OCI-LY7 (cell line): ENCODE results near the gene FOXR1. TPM values are rescaled to one million over a fixed set of nuclear protein-coding genes. Genes with fewer than 3 reads are reported as not detected.

ENCODE experiments used
- BruUV-seq: library from RNA; stranded (reverse); fragments of 400-500 nt; replicated peaks from 2 replicates; lab custom pipeline; 2021; lab: Mats Ljungman, UMichigan
- CTCF ChIA-PET: fragments of 300-600 bp; sonication (Branson Sonifier 250); formaldehyde crosslinking; loops from one replicate; lab custom pipeline; 2022; ENCODE audit warnings: antibody characterized with exemption; ENCODE audit not compliant: unreplicated experiment; lab: Charles Lee
- POLR2A ChIA-PET: fragments of 300-600 bp; sonication (Branson Sonifier 250); formaldehyde crosslinking; loops from one replicate; lab custom pipeline; 2022; ENCODE audit warnings: antibody characterized with exemption; lab: Charles Lee
- DNase-seq: peaks from one replicate; pipeline ENCODE4 v3.0.0-alpha.2; 2015; ENCODE audit warnings: low spot score
- H2AFZ ChIP-seq: fragments of 200-600 bp; sonication (generic), shearing (Covaris generic); 2 replicates; pipeline ENCODE4 v1.6.1; 2014; ENCODE audit warnings: mild to moderate bottlenecking, antibody characterized with exemption, low read length, moderate library complexity
- H3K27ac ChIP-seq: fragments of 200-600 bp; sonication (generic); 2 replicates; pipeline ENCODE4 v1.5.1; 2014; ENCODE audit warnings: mixed run types, low read depth, mild to moderate bottlenecking, moderate library complexity, low read length, inconsistent platforms; ENCODE audit not compliant: poor library complexity, severe bottlenecking
- H3K36me3 ChIP-seq: fragments of 200-600 bp; sonication (generic); 2 replicates; pipeline ENCODE4 v1.6.1; 2014; ENCODE audit warnings: mild to moderate bottlenecking, antibody characterized with exemption, low read length, moderate library complexity, mixed read lengths; ENCODE audit not compliant: insufficient read depth
- H3K4me1 ChIP-seq: fragments of 200-600 bp; sonication (generic); 2 replicates; pipeline ENCODE4 v1.5.1; 2014; ENCODE audit warnings: mild to moderate bottlenecking, low read length; ENCODE audit not compliant: insufficient read depth, poor library complexity, severe bottlenecking
- H3K4me2 ChIP-seq: fragments of 200-600 bp; sonication (generic); 2 replicates; pipeline ENCODE4 v1.6.1; 2014; ENCODE audit warnings: mild to moderate bottlenecking, low read length
- H3K4me3 ChIP-seq: fragments of 200-600 bp; sonication (generic); 2 replicates; pipeline ENCODE4 v1.5.1; 2014; ENCODE audit warnings: mild to moderate bottlenecking, low read depth, low read length; ENCODE audit not compliant: poor library complexity, severe bottlenecking
- H3K79me2 ChIP-seq: fragments of 200-600 bp; sonication (generic); 2 replicates; pipeline ENCODE4 v1.6.1; 2016; ENCODE audit warnings: low read depth, mild to moderate bottlenecking, low read length, moderate library complexity, mixed read lengths; ENCODE audit not compliant: insufficient read depth
- H3K9me2 ChIP-seq: fragments of 200-600 bp; sonication (generic); 2 replicates; pipeline ENCODE4 v1.6.1; 2016; ENCODE audit warnings: mild to moderate bottlenecking, low read length, mixed read lengths; ENCODE audit not compliant: insufficient read depth
- H3K9me3 ChIP-seq: fragments of 200-600 bp; sonication (generic); 2 replicates; pipeline ENCODE4 v1.6.1; 2014; ENCODE audit warnings: mild to moderate bottlenecking, mixed run types, low read length, mixed read lengths
- H4K20me1 ChIP-seq: fragments of 200-600 bp; sonication (generic); 2 replicates; pipeline ENCODE4 v1.6.1; 2014; ENCODE audit warnings: mild to moderate bottlenecking, antibody characterized with exemption, low read length, moderate library complexity, mixed read lengths; ENCODE audit not compliant: insufficient read depth
- EZH2phosphoT487 ChIP-seq: fragments of 200-600 bp; sonication (generic); IDR thresholded peaks from 2 replicates; pipeline ENCODE4 v1.6.1; 2018; ENCODE audit warnings: low read depth, borderline replicate concordance, mild to moderate bottlenecking, mixed run types, antibody characterized with exemption, low read length, moderate library complexity, mixed read lengths
- intact Hi-C: fragments of 100-400 bp; cut with micrococcal nuclease; formaldehyde crosslinking; loops from one replicate; pipeline ENCODE4 v1.10.0; 2022; ENCODE audit not compliant: unreplicated experiment
- total RNA-seq, 2 experiments: library from RNA; depleted of rRNA in 1 of 2; stranded (reverse); fragments of >200 nt in 1 of 2; shearing (Covaris generic) in 1 of 2; gene quantifications; 2 replicates each; pipeline ENCODE4 v1.2.3, GENCODE V29; 2014 to 2022
- TF ChIP-seq, protein P1 (sequence below): fragments of 200-600 bp; sonication (generic); conservative IDR thresholded peaks from 2 replicates; pipeline ENCODE4 v1.5.1; 2014; ENCODE audit warnings: mild to moderate bottlenecking, antibody characterized with exemption, low read length, moderate library complexity, mixed read lengths

The FOXR1 gene
- total RNA-seq, 2 experiments from 2014 or later = not detected

DNA sequence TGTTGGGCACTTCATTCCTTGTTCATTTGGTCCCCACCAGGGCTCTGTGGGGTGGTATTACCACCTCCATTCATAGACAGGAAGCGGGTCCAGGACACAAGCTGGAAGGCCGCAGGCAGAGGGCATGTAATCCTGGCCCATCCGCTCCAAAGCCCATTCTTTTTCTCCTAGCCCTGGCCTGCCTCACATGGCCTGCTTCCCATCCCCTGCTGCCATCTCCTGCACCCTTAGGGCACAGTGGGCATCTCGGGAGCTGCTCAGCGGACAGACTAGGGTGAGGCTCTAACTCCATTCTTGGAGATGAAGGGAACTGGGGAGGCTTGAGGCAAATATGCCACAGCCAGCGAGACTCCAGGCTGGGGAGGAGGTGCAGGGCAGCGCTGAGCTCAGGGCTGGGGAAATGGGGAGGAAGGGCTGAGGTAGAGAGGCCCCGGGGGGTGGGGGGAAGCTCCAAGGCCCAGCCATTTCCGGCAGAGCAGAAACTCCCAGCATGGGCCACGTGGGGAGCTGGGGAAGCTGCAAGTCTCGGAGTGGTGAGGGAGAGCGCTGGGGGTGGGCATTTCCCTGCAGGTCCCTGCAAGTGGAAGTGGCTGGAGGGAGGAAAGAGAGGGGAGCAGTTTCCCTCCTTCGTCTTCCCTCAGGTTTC lies 31.5 kb upstream of the FOXR1 start:
- H3K4me3 ChIP-seq = no peak overlapping the region
- peaks cover 28% of the 10 kb centered on the region for H3K4me1 ChIP-seq
- TF ChIP-seq EZH2phosphoT487 = no peak
- TF ChIP-seq, protein P1, sequence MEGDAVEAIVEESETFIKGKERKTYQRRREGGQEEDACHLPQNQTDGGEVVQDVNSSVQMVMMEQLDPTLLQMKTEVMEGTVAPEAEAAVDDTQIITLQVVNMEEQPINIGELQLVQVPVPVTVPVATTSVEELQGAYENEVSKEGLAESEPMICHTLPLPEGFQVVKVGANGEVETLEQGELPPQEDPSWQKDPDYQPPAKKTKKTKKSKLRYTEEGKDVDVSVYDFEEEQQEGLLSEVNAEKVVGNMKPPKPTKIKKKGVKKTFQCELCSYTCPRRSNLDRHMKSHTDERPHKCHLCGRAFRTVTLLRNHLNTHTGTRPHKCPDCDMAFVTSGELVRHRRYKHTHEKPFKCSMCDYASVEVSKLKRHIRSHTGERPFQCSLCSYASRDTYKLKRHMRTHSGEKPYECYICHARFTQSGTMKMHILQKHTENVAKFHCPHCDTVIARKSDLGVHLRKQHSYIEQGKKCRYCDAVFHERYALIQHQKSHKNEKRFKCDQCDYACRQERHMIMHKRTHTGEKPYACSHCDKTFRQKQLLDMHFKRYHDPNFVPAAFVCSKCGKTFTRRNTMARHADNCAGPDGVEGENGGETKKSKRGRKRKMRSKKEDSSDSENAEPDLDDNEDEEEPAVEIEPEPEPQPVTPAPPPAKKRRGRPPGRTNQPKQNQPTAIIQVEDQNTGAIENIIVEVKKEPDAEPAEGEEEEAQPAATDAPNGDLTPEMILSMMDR = no peak
- no peaks in the 10 kb centered on the region for H3K9me3 ChIP-seq
- H3K9me2 ChIP-seq = no peaks in the 10 kb centered on the region
- H3K27ac ChIP-seq = no peak overlapping the region
- BruUV-seq = no TSS peak
- intact Hi-C loops = no loop called here
- ChIA-PET POLR2A (interaction anchor here (0.9 to 1.0 kb wide), 2 partner anchors 10 to 119 kb away, joined by 3 to 4 read pairs; no protein-coding TSS in a partner anchor), CTCF (interaction anchor here (0.6 kb wide), 1 partner anchor 13 kb away, joined by 3 read pairs; no protein-coding TSS in a partner anchor)
- peak overlapping the region; percentile 68; the same call in 1 of the 2 replicates for H2AFZ ChIP-seq
- DNase-seq = peak; percentile 61
- peak overlapping the region; percentile 48 for H3K4me2 ChIP-seq
- H3K79me2 ChIP-seq = no peaks in the 10 kb centered on the region
- no peaks in the 10 kb centered on the region for H4K20me1 ChIP-seq
- H3K36me3 ChIP-seq = no peaks in the 10 kb centered on the region

DNA sequence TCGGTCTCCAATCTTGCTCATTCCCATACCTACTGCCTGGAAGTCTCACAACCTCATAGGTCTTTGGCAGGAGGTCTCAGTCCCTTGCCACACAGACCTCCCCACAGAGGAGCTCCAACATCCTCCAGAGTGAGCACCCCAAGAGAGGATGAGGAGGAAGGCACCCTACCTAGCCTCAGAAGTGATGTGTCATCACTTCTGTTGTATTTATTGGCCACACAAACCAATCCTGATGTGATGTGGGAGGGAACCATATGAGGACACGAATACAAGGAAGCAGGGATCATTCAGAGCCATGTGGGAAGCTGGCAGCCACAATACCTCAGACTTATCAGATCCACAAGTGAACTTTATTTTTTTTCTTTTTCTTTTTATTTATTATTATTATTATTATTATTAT lies 24.5 kb upstream of the FOXR1 start:
- H3K4me2 ChIP-seq = no peak overlapping the region
- POLR2A ChIA-PET = no interaction called here
- intact Hi-C loops = no loop called here
- CTCF ChIA-PET = no interaction called here
- TF ChIP-seq, protein P1 = no peak
- TF ChIP-seq EZH2phosphoT487 = no peak
- no peaks in the 10 kb centered on the region for H3K79me2 ChIP-seq
- no peaks in the 10 kb centered on the region for H3K36me3 ChIP-seq
- no peaks in the 10 kb centered on the region for H3K4me1 ChIP-seq
- H3K9me3 ChIP-seq = no peaks in the 10 kb centered on the region
- H3K27ac ChIP-seq = no peak overlapping the region
- H3K4me3 ChIP-seq = no peak overlapping the region
- no peaks in the 10 kb centered on the region for H3K9me2 ChIP-seq
- no peak for DNase-seq
- no peaks in the 10 kb centered on the region for H4K20me1 ChIP-seq
- no TSS peak for BruUV-seq
- no peak overlapping the region for H2AFZ ChIP-seq

DNA sequence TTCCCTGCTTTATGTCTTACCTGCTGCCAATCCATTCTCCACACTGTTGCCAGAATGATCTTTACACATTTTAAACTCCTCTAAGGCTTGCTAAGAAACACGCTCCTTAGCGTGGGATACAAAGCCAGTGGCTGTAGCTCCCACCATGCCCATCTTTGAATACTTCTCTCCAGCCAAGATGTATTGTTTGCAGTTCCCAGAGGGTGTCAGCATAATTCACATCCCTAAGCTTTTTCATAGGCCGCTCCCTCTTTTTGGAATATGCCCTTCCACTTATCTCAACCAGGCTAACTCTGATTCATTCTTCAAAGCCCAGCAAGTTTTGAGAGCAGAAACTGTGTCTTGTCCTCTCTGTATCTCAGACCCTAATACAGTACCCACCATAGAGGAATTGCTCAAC lies 23.6 kb upstream of the FOXR1 start:
- BruUV-seq = no TSS peak
- H3K9me3 ChIP-seq = no peaks in the 10 kb centered on the region
- intact Hi-C loops = no loop called here
- no peak overlapping the region for H3K4me2 ChIP-seq
- H3K4me1 ChIP-seq = no peaks in the 10 kb centered on the region
- no peaks in the 10 kb centered on the region for H3K9me2 ChIP-seq
- no peaks in the 10 kb centered on the region for H4K20me1 ChIP-seq
- H3K4me3 ChIP-seq = no peak overlapping the region
- no peaks in the 10 kb centered on the region for H3K79me2 ChIP-seq
- no peak overlapping the region for H2AFZ ChIP-seq
- DNase-seq = no peak
- no peak overlapping the region for H3K27ac ChIP-seq
- no peaks in the 10 kb centered on the region for H3K36me3 ChIP-seq
- TF ChIP-seq EZH2phosphoT487 = no peak
- TF ChIP-seq, protein P1 = no peak
- ChIA-PET POLR2A (interaction anchor here (0.8 kb wide), 1 partner anchor 268 kb away, joined by 3 read pairs; no protein-coding TSS in a partner anchor), CTCF (no interaction called here)
